ENCODE results near the gene LAIR1.
"Not testable (repeated sequence)": the region's sequence is repeated elsewhere in the genome, so short reads cannot be mapped to it uniquely, and the experiment has no call there.

The LAIR1 gene

GRCh38 chr19:54335164-54335563 is 29.6 kb downstream of the LAIR1 start:
- no peak for DNase-seq (ENCODE audit: low spot score)
- no peak for TF ChIP-seq CTCF (IDR thresholded peaks at IDR 0.05; ENCODE audit: borderline replicate concordance, control extremely low read depth, extremely low read depth, insufficient read depth, missing control alignments)
- in situ Hi-C loops (cut with MboI; ENCODE audit: low sequenced_read_pairs, unreplicated experiment) = no loop called here

- TF ChIP-seq CTCF (IDR thresholded peaks at IDR 0.05; ENCODE audit: borderline replicate concordance, control extremely low read depth, extremely low read depth, insufficient read depth, missing control alignments) = no peak
- no peak for DNase-seq (ENCODE audit: low spot score)
- in situ Hi-C loops (cut with MboI; ENCODE audit: low sequenced_read_pairs, unreplicated experiment) = no loop called here
These were observed 31.0 kb downstream of the LAIR1 start for GRCh38 chr19:54333586-54334298.

- no peak for DNase-seq (ENCODE audit: low spot score)
- in situ Hi-C loops (cut with MboI; ENCODE audit: low sequenced_read_pairs, unreplicated experiment) = no loop called here
- no peak for TF ChIP-seq CTCF (IDR thresholded peaks at IDR 0.05; ENCODE audit: borderline replicate concordance, control extremely low read depth, extremely low read depth, insufficient read depth, missing control alignments)
These were observed 32.6 kb downstream of the LAIR1 start for GRCh38 chr19:54332149-54332548.

GRCh38 chr19:54331626-54332025 is 33.1 kb downstream of the LAIR1 start:
- no peak for DNase-seq (ENCODE audit: low spot score)
- TF ChIP-seq CTCF (IDR thresholded peaks at IDR 0.05; ENCODE audit: borderline replicate concordance, control extremely low read depth, extremely low read depth, insufficient read depth, missing control alignments) = no peak
- in situ Hi-C loops (cut with MboI; ENCODE audit: low sequenced_read_pairs, unreplicated experiment) = no loop called here

- DNase-seq (ENCODE audit: low spot score) = no peak
- in situ Hi-C loops (cut with MboI; ENCODE audit: low sequenced_read_pairs, unreplicated experiment) = no loop called here
- no peak for TF ChIP-seq CTCF (IDR thresholded peaks at IDR 0.05; ENCODE audit: borderline replicate concordance, control extremely low read depth, extremely low read depth, insufficient read depth, missing control alignments)
These were observed 35.1 kb downstream of the LAIR1 start for GRCh38 chr19:54329476-54330165.

- in situ Hi-C loops (cut with MboI; ENCODE audit: low sequenced_read_pairs, unreplicated experiment); DNase-seq (ENCODE audit: low spot score): not testable (repeated sequence)
These were observed 36.0 kb downstream of the LAIR1 start for GRCh38 chr19:54328781-54329180.

- DNase-seq (ENCODE audit: low spot score) = no peak
- in situ Hi-C loops (cut with MboI; ENCODE audit: low sequenced_read_pairs, unreplicated experiment) = no loop called here
These were observed 39.1 kb downstream of the LAIR1 start for GRCh38 chr19:54325631-54326030.

More at GRCh38 chr19:54325631-54326030, 39.1 kb downstream of the LAIR1 start:
- no peak for TF ChIP-seq CTCF (IDR thresholded peaks at IDR 0.05; ENCODE audit: borderline replicate concordance, control extremely low read depth, extremely low read depth, insufficient read depth, missing control alignments)
